Endothelial cell (in vitro differentiated cells): Measurements from ENCODE around the gene SETD5. TPM values are rescaled to one million over a fixed set of nuclear protein-coding genes. Genes with fewer than 3 reads are reported as not detected.

ENCODE experiments used
- DNase-seq: peaks from one replicate; pipeline ENCODE4 v3.0.0; 2021; ENCODE audit warnings: low spot score
- H3K27ac Mint-ChIP-seq: one replicate; pipeline ENCODE4 v1.8.0; 2021; ENCODE audit warnings: mixed read lengths, inconsistent platforms; ENCODE audit not compliant: unreplicated experiment
- H3K27me3 Mint-ChIP-seq: one replicate; pipeline ENCODE4 v1.8.0; 2021; ENCODE audit warnings: mild to moderate bottlenecking, moderate library complexity, mixed read lengths, inconsistent platforms; ENCODE audit not compliant: unreplicated experiment
- H3K36me3 Mint-ChIP-seq: one replicate; pipeline ENCODE4 v1.8.0; 2021; ENCODE audit warnings: mild to moderate bottlenecking, low read depth, mixed read lengths, inconsistent platforms; ENCODE audit not compliant: unreplicated experiment
- H3K4me1 Mint-ChIP-seq: one replicate; pipeline ENCODE4 v1.8.0; 2021; ENCODE audit warnings: mild to moderate bottlenecking, mixed read lengths, inconsistent platforms; ENCODE audit not compliant: unreplicated experiment
- H3K4me3 Mint-ChIP-seq: one replicate; pipeline ENCODE4 v1.8.0; 2021; ENCODE audit warnings: mild to moderate bottlenecking, mixed read lengths, inconsistent platforms; ENCODE audit not compliant: unreplicated experiment
- H3K9me3 Mint-ChIP-seq: one replicate; pipeline ENCODE4 v1.8.0; 2021; ENCODE audit warnings: mixed read lengths, inconsistent platforms; ENCODE audit not compliant: unreplicated experiment
- CTCF ChIP-seq: fragments of 200-600 bp; sonication (generic); IDR thresholded peaks from one replicate; pipeline ENCODE4 v1.5.0; 2021; ENCODE audit warnings: antibody characterized with exemption; ENCODE audit not compliant: unreplicated experiment
- long read RNA-seq: library from polyadenylated mRNA; unstranded; transcript quantifications from one replicate; pipeline ENCODE4 v2.0.0, GENCODE V29; 2020; ENCODE audit not compliant: unreplicated experiment
- total RNA-seq: library from RNA; stranded (reverse); fragmentation: NEBNext Ultra II Directional; extraction: Animal tissue kit (Norgen Biotek cat#: 25700); gene quantifications from one replicate; pipeline ENCODE4 v1.2.1, GENCODE V29; 2021; ENCODE audit not compliant: unreplicated experiment

SETD5 gene
- 246 TPM for total RNA-seq
- long read RNA-seq, partial matches to known transcripts = 1 of 7 reads
- long read RNA-seq, other reads (novel, unspliced or antisense) = 6 of 7 reads

GRCh38 chr3:9397332-9397905, at the start of gene SETD5:
TSS of gene SETD5 (plus strand) at chr3:9397615. CDS start at chr3:9428939, 31,324 bp downstream.
- H3K4me3 Mint-ChIP-seq = peak within 1 kb of the TSS; percentile 100
- H3K27me3 Mint-ChIP-seq = peaks cover 37% of the 10 kb centered on the region
- H3K27ac Mint-ChIP-seq = peak within 1 kb of the TSS; percentile 100
- H3K4me1 Mint-ChIP-seq = peaks cover 71% of the 10 kb centered on the region
- peaks cover 38% of the 10 kb centered on the region for H3K36me3 Mint-ChIP-seq
- no peak for TF ChIP-seq CTCF
- peak; percentile 100 for DNase-seq
- no peaks in the 10 kb centered on the region for H3K9me3 Mint-ChIP-seq

- Mint-ChIP-seq H3K9me3 (no peaks in the 10 kb centered on the region), H3K36me3 (no peaks in the 10 kb centered on the region), H3K4me1 (peaks cover 7% of the 10 kb centered on the region), H3K4me3 (no peak overlapping the region), H3K27me3 (peaks cover 1% of the 10 kb centered on the region), H3K27ac (no peak overlapping the region)
- TF ChIP-seq CTCF = no peak
- DNase-seq = no peak
Observed at GRCh38 chr3:9347887-9348286, 49.5 kb upstream of the SETD5 start.

GRCh38 chr3:9349321-9350117, 47.9 kb upstream of the SETD5 start:
- DNase-seq = no peak
- Mint-ChIP-seq H3K27ac (no peak overlapping the region), H3K4me3 (no peak overlapping the region), H3K4me1 (peaks cover 17% of the 10 kb centered on the region), H3K9me3 (no peaks in the 10 kb centered on the region), H3K27me3 (no peaks in the 10 kb centered on the region), H3K36me3 (no peaks in the 10 kb centered on the region)
- TF ChIP-seq CTCF = no peak

GRCh38 chr3:9351709-9352126, 45.7 kb upstream of the SETD5 start:
- peaks cover 6% of the 10 kb centered on the region for H3K36me3 Mint-ChIP-seq
- H3K27ac Mint-ChIP-seq = no peak overlapping the region
- H3K4me1 Mint-ChIP-seq = peaks cover 21% of the 10 kb centered on the region
- no peaks in the 10 kb centered on the region for H3K9me3 Mint-ChIP-seq
- H3K4me3 Mint-ChIP-seq = no peak overlapping the region
- no peak for TF ChIP-seq CTCF
- H3K27me3 Mint-ChIP-seq = peaks cover 4% of the 10 kb centered on the region
- no peak for DNase-seq
